ENCODE measurements around the gene RIC1. TPM values are rescaled to one million over a fixed set of nuclear protein-coding genes. Genes with fewer than 3 reads are reported as not detected.

RIC1 gene
- total RNA-seq, 1 donor from 2014 or later: 23.9 TPM

GRCh38 chr9:5748438-5748837 lies 119.5 kb downstream of the RIC1 start:
- Histone ChIP-seq H3K4me3 (no peak overlapping the region), H3K9me3 (no peaks in the 10 kb centered on the region), H3K27me3 (no peaks in the 10 kb centered on the region), H3K36me3 (peaks cover 49% of the 10 kb centered on the region), H3K27ac (no peak overlapping the region), H3K4me1 (no peaks in the 10 kb centered on the region)
- intact Hi-C loops (cut with DNase I): no loop called here
- DNase-seq (no peak), ATAC-seq (no peak)
- TF ChIP-seq, protein P1, sequence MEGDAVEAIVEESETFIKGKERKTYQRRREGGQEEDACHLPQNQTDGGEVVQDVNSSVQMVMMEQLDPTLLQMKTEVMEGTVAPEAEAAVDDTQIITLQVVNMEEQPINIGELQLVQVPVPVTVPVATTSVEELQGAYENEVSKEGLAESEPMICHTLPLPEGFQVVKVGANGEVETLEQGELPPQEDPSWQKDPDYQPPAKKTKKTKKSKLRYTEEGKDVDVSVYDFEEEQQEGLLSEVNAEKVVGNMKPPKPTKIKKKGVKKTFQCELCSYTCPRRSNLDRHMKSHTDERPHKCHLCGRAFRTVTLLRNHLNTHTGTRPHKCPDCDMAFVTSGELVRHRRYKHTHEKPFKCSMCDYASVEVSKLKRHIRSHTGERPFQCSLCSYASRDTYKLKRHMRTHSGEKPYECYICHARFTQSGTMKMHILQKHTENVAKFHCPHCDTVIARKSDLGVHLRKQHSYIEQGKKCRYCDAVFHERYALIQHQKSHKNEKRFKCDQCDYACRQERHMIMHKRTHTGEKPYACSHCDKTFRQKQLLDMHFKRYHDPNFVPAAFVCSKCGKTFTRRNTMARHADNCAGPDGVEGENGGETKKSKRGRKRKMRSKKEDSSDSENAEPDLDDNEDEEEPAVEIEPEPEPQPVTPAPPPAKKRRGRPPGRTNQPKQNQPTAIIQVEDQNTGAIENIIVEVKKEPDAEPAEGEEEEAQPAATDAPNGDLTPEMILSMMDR (IDR thresholded peaks at IDR 0.05): no peak

GRCh38 chr9:5749306-5749705 lies 120.4 kb downstream of the RIC1 start:
- H3K4me3 ChIP-seq: no peak overlapping the region
- no peaks in the 10 kb centered on the region for H3K9me3 ChIP-seq
- H3K4me1 ChIP-seq: no peaks in the 10 kb centered on the region
- no peaks in the 10 kb centered on the region for H3K27me3 ChIP-seq
- H3K27ac ChIP-seq: no peak overlapping the region
- ATAC-seq: no peak
- intact Hi-C loops (cut with DNase I): no loop called here
- TF ChIP-seq, protein P1 (IDR thresholded peaks at IDR 0.05): no peak
- no peak for DNase-seq
- H3K36me3 ChIP-seq: peaks cover 40% of the 10 kb centered on the region

DNA sequence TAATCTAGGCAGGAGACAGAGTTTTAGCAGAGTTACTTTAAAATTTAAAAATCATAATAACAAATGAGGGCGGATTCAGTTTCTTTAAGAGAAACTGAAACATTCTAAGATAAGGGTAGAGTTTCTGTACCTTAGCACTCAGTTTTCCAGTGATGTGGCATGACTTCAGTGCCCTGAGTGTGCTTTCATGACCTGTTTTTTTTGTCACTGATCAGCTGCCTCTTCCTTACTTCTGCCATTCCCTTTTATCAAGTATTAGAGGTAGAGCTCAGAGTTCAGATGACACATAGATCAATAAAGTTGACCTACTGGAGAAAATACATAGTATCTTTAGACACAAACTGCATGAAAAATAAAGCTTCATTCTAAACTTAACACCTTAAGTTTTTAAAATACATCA lies 121.7 kb downstream of the RIC1 start:
- intact Hi-C loops (cut with DNase I): no loop called here
- Histone ChIP-seq H3K4me1 (no peaks in the 10 kb centered on the region), H3K27me3 (no peaks in the 10 kb centered on the region), H3K4me3 (no peak overlapping the region), H3K36me3 (peaks cover 33% of the 10 kb centered on the region), H3K9me3 (no peaks in the 10 kb centered on the region), H3K27ac (no peak overlapping the region)
- TF ChIP-seq, protein P1 (IDR thresholded peaks at IDR 0.05): no peak
- DNase-seq (no peak), ATAC-seq (no peak)

- H3K36me3 ChIP-seq: peaks cover 36% of the 10 kb centered on the region
These were observed 127.7 kb downstream of the RIC1 start for GRCh38 chr9:5756633-5757032.

GRCh38 chr9:5760338-5760737 lies 131.4 kb downstream of the RIC1 start:
- ATAC-seq (no peak), DNase-seq (no peak)
- no peaks in the 10 kb centered on the region for H3K4me1 ChIP-seq
- TF ChIP-seq, protein P1 (IDR thresholded peaks at IDR 0.05): no peak
- no peak overlapping the region for H3K4me3 ChIP-seq
- no peak overlapping the region for H3K27ac ChIP-seq
- peaks cover 63% of the 10 kb centered on the region for H3K36me3 ChIP-seq
- intact Hi-C loops (cut with DNase I): no loop called here
- H3K27me3 ChIP-seq: no peaks in the 10 kb centered on the region
- no peaks in the 10 kb centered on the region for H3K9me3 ChIP-seq

More at GRCh38 chr9:5756633-5757032, 127.7 kb downstream of the RIC1 start:
- no peak for ATAC-seq
- no peak for DNase-seq
- no peaks in the 10 kb centered on the region for H3K4me1 ChIP-seq
- intact Hi-C loops (cut with DNase I): no loop called here
- no peak overlapping the region for H3K27ac ChIP-seq
- TF ChIP-seq, protein P1 (IDR thresholded peaks at IDR 0.05): no peak
- H3K27me3 ChIP-seq: no peaks in the 10 kb centered on the region
- H3K4me3 ChIP-seq: no peak overlapping the region
- H3K9me3 ChIP-seq: no peaks in the 10 kb centered on the region

GRCh38 chr9:5762421-5762820 lies 133.5 kb downstream of the RIC1 start:
- TF ChIP-seq, protein P1 (IDR thresholded peaks at IDR 0.05): no peak
- no peak for ATAC-seq
- intact Hi-C loops (cut with DNase I): no loop called here
- Histone ChIP-seq H3K36me3 (peaks cover 68% of the 10 kb centered on the region), H3K27me3 (no peaks in the 10 kb centered on the region), H3K27ac (no peak overlapping the region), H3K4me1 (no peaks in the 10 kb centered on the region), H3K9me3 (no peaks in the 10 kb centered on the region), H3K4me3 (no peak overlapping the region)
- no peak for DNase-seq

Measured in upper lobe of right lung (tissue), 1 donor.